Right lobe of liver (tissue), 6 donors: ENCODE measurements around the gene C2CD4D. TPM values are rescaled to one million over a fixed set of nuclear protein-coding genes. Genes with fewer than 3 reads are reported as not detected.

Source experiments
- ATAC-seq, 4 donors: fragments of 200-7000 bp; cut with Tn5 transposase; one replicate each; pipeline ENCODE4 v1.9.1; 2020; ENCODE audit warnings: mild to moderate bottlenecking in 4 of 4, moderate library complexity in 4 of 4
- DNase-seq, 3 donors: peaks; one replicate each; pipeline ENCODE4 v3.0.0-alpha.2; 2020
- H3K27ac ChIP-seq, 3 donors: fragments of 200-600 bp; one replicate each; pipeline ENCODE4 v1.8.0; 2022
- H3K27me3 ChIP-seq, 2 donors: fragments of 200-600 bp; one replicate each; pipeline ENCODE4 v1.8.0; 2022
- H3K36me3 ChIP-seq, 4 donors: fragments of 200-600 bp; sonication (generic) in 1 of 4; one replicate each; pipeline versions ENCODE4 v1.5.1 to v1.8.0; 2017 to 2022; ENCODE audit warnings: control low read depth in 1 of 4
- H3K4me1 ChIP-seq, 4 donors: fragments of 200-600 bp; sonication (generic) in 1 of 4; one replicate each; pipeline versions ENCODE4 v1.5.1 to v1.8.0; 2017 to 2022; ENCODE audit warnings: control low read depth in 1 of 4
- H3K4me3 ChIP-seq, 3 donors: fragments of 200-600 bp; one replicate each; pipeline ENCODE4 v1.8.0; 2022
- H3K9me3 ChIP-seq, 4 donors: fragments of 200-600 bp; sonication (generic) in 1 of 4; one replicate each; pipeline versions ENCODE4 v1.5.1 to v1.8.0; 2017 to 2022; ENCODE audit warnings: control low read depth in 1 of 4
- POLR2A ChIP-seq: fragments of 450-650 bp; IDR thresholded peaks from one replicate; pipeline ENCODE4 v1.6.1; 2017; ENCODE audit warnings: antibody characterized with exemption, mild to moderate bottlenecking
- WGBS: methylation state at CpG from one replicate; pipeline ENCODE4 v1.1.6; 2018; ENCODE audit warnings: low coverage, low lambda C conversion rate; ENCODE audit not compliant: insufficient coverage; ENCODE audit errors: missing lambda C conversion rate; 5-methylcytosine and 5-hydroxymethylcytosine counted together
- intact Hi-C, 2 donors: fragments of 100-400 bp; cut with DNase I; formaldehyde crosslinking; loops; one replicate each; pipeline versions ENCODE4 v1.11.2 to v1.14.1; 2022
- total RNA-seq, 6 experiments: library from RNA; depleted of rRNA in 2 of 6; stranded (reverse); fragments of >200 nt in 2 of 6; fragmentation: NEBNext Ultra II Directional in 3 of 6; extraction: Animal tissue kit (Norgen Biotek cat#: 25700) in 3 of 6; gene quantifications; one replicate each; pipeline versions ENCODE4 v1.1.0 to v1.2.4, GENCODE V29; 2016 to 2023
- TF ChIP-seq, protein P1 (sequence below), 4 donors: fragments of 200-600 bp in 3 of 4; fragments of 450-650 bp in 1 of 4; IDR thresholded peaks; one replicate each; pipeline versions ENCODE4 v1.5.1 to v1.8.0; 2016 to 2022; ENCODE audit warnings: antibody characterized with exemption in 4 of 4, mild to moderate bottlenecking in 2 of 4
- donor health status: DM: no; HTN: yes; CAD: no.
- donor health status: DM: no; HTN: no; CAD: no.
- donor health status: DM: no; HTN: no; CAD: no.
- donor health status: DM: no; HTN: yes; CAD: no.
- donor health status: DM: no; HTN: yes; CAD: no.

C2CD4D gene
- total RNA-seq, 6 experiments from 2014 or later = not detected

DNA sequence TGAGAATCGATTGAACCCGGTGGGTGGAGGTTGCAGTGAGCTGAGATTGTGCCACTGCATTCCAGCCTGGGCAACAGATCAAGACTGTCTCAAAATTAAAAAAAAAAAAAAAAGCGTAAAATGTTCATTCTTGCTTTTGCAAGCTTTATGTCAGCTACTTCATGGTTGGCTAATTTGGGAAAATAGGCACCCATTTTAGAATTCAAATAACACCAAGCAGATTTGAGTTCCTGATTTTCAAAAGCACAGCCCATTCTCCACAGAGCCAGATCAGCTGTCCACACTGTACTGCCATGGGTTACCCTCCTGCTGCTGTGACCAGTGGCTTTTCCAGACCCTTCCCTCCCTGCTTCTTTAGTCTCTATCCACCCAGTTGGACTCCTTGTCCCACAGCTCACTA is 9.5 kb upstream of the C2CD4D start:
- Histone ChIP-seq H3K27ac (no peak overlapping the region), H3K36me3 (no peaks in the 10 kb centered on the region), H3K27me3 (no peaks in the 10 kb centered on the region), H3K4me1 (no peaks in the 10 kb centered on the region), H3K9me3 (no peaks in the 10 kb centered on the region), H3K4me3 (no peak overlapping the region)
- WGBS = 34% methylated on average over 3 of the region's 3 CpGs
- no peak for TF ChIP-seq POLR2A
- TF ChIP-seq, protein P1, sequence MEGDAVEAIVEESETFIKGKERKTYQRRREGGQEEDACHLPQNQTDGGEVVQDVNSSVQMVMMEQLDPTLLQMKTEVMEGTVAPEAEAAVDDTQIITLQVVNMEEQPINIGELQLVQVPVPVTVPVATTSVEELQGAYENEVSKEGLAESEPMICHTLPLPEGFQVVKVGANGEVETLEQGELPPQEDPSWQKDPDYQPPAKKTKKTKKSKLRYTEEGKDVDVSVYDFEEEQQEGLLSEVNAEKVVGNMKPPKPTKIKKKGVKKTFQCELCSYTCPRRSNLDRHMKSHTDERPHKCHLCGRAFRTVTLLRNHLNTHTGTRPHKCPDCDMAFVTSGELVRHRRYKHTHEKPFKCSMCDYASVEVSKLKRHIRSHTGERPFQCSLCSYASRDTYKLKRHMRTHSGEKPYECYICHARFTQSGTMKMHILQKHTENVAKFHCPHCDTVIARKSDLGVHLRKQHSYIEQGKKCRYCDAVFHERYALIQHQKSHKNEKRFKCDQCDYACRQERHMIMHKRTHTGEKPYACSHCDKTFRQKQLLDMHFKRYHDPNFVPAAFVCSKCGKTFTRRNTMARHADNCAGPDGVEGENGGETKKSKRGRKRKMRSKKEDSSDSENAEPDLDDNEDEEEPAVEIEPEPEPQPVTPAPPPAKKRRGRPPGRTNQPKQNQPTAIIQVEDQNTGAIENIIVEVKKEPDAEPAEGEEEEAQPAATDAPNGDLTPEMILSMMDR (IDR thresholded peaks at IDR 0.05) = no peak
- intact Hi-C loops = loop anchor here in 1 of 2 donors (10.0 kb wide), 1 partner anchor 264 kb away; no protein-coding TSS in a partner anchor
- ATAC-seq = no peak
- DNase-seq = no peak

DNA sequence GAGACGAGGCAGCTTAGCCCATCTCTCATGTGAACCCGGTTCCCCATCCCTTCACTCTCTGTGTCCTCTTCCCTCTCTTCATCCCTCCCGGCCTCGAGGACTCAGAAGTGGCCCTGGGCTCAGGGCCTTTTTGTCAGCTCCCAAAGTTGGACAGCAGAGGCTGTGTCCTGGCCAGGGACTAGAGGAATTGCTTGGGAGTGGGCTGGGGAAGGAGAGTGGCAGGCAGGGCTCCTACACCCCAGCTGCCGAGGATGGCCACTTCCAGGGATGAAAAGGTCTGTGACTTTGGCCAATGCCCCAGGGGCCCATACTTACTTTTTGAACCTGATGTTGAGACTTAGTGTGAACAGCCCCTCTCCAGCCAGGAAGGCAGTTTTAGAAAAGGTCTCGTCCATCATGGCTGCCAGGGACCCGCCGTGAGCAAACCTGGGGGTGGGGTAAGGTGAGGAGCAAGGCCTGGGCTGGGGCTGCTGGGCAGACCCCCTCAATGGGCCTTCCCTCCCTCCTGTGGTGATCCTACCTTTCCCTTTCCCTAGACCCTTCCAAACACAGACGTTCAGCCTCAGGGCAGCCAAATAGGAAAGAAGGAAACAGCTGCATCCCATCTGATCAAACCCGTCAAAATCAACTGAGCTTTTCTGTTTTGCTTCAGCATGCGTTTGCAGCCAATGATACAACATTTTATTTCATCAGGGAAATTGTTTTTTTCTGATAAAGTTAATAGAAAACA is 8.4 kb upstream of the C2CD4D start:
- Histone ChIP-seq H3K27me3 (no peaks in the 10 kb centered on the region), H3K4me1 (no peaks in the 10 kb centered on the region), H3K9me3 (no peaks in the 10 kb centered on the region), H3K4me3 (no peak overlapping the region), H3K36me3 (no peaks in the 10 kb centered on the region), H3K27ac (no peak overlapping the region)
- DNase-seq (peak in 1 of 3 donors; percentile 28), ATAC-seq (peak; percentile 19 to 40 (median 31))
- TF ChIP-seq POLR2A = no peak
- TF ChIP-seq, protein P1 (IDR thresholded peaks at IDR 0.05) = no peak
- intact Hi-C loops = loop anchor here in 1 of 2 donors (10.0 kb wide), 1 partner anchor 263 kb away; no protein-coding TSS in a partner anchor
- WGBS = 32% methylated on average over 4 of the region's 11 CpGs

DNA sequence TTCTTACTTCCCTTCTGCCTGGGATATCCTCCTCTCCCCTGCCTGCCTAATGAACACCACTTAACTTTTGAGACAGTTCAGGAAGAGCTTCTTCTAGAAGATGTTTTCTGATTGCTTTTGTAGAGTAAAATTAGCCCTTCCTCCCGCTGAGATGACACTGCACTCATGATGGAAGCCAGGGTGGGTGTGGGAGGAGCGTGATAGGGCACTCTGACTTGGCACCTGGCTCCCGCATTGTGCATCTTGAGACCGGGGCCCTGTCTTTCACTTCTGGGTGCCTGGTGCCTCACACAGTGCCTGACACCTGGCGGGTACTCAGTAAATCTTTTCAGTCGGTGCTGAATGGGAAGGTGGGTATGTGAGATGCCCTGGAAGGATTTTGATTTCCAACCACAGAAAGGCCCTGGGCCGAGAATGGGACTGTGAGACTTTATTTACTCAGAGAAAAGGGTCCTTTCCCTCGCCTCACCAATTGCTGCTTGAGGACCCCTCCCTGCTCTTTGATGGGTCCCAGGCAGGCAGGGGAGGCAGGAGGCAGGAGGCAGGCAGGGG is 7.1 kb upstream of the C2CD4D start:
- Histone ChIP-seq H3K4me3 (no peak overlapping the region), H3K27me3 (no peaks in the 10 kb centered on the region), H3K36me3 (no peaks in the 10 kb centered on the region), H3K9me3 (no peaks in the 10 kb centered on the region), H3K4me1 (no peaks in the 10 kb centered on the region), H3K27ac (no peak overlapping the region)
- intact Hi-C loops = loop anchor here in 1 of 2 donors (10.0 kb wide), 1 partner anchor 262 kb away; no protein-coding TSS in a partner anchor
- DNase-seq (peak in 1 of 3 donors; percentile 18), ATAC-seq (no peak)
- 65% methylated on average over 2 of the region's 8 CpGs for WGBS
- TF ChIP-seq, protein P1 (IDR thresholded peaks at IDR 0.05) = no peak
- TF ChIP-seq POLR2A = no peak

DNA sequence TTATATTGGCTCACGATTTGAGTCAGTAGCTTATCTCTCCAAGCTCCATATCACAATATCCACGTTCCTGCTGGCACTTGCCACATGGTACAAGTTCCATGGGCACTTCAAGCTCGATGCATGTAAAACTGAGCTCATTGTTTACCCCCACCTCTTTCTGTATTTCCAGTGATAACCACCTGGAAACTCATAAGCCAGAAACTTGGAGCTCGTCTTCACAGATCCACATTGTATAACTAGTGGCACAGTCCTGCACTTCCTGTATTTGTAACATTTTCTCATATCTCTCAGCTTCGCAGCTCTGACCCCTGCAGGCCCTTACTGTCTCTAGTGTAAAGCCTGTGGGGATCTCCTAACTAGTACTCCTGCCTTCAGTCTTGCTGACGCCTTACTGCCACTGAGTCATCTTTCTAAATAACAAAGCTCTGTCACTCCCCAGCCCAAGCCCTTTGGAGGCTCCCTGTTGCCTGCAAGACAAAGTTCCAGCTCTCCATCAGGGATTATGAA is 6.5 kb upstream of the C2CD4D start:
- 53% methylated on average over 5 of the region's 6 CpGs for WGBS

More for the DNA sequence above, 6.5 kb upstream of the C2CD4D start:
- H3K27ac ChIP-seq = no peak overlapping the region
- no peaks in the 10 kb centered on the region for H3K36me3 ChIP-seq
- H3K9me3 ChIP-seq = no peaks in the 10 kb centered on the region
- TF ChIP-seq, protein P1 (IDR thresholded peaks at IDR 0.05) = no peak
- TF ChIP-seq POLR2A = no peak
- H3K4me1 ChIP-seq = no peaks in the 10 kb centered on the region
- ATAC-seq (peak in 1 of 4 donors; percentile 15), DNase-seq (peak in 1 of 3 donors; percentile 6)
- no peaks in the 10 kb centered on the region for H3K27me3 ChIP-seq
- intact Hi-C loops = loop anchor here in 1 of 2 donors (10.0 kb wide), 1 partner anchor 261 kb away; no protein-coding TSS in a partner anchor
- no peak overlapping the region for H3K4me3 ChIP-seq
